ENCODE measurements around the gene MCM7.

Gene MCM7

GRCh38 chr7:100122568-100122967 is 21.4 kb upstream of the MCM7 start:
- DNase-seq (ENCODE audit: low read depth, low spot score) = no peak

- DNase-seq (ENCODE audit: low read depth, low spot score) = no peak
Observed at GRCh38 chr7:100122067-100122466, 20.9 kb upstream of the MCM7 start.

DNA sequence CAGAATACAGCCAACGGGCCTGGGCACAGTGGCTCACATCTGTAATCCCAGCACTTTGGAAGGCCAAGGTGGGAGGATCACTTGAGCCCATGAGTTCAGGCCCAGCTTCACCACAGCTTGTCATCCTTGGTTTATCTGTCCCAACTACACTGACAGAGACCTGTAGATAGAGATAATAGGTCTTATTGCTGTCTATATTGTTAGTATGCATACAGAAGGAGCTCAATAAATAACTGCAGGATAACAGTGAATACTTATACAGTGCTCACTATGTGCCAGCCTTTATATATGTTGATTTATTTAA is 19.5 kb upstream of the MCM7 start:
- DNase-seq (ENCODE audit: low read depth, low spot score) = no peak

GRCh38 chr7:100119970-100120732 is 19.0 kb upstream of the MCM7 start:
- peak; percentile 43 for DNase-seq (ENCODE audit: low read depth, low spot score)

GRCh38 chr7:100119072-100119969 is 18.1 kb upstream of the MCM7 start, which contains the start of the genes CNPY4 and TAF6:
TSS of gene CNPY4 (plus strand) at chr7:100119634. CDS start at chr7:100119745, 111 bp downstream.
TSS of gene TAF6 (minus strand) at chr7:100119358. CDS start at chr7:100114209, 5,149 bp downstream.
- peak; percentile 83 for DNase-seq (ENCODE audit: low read depth, low spot score)

GRCh38 chr7:100118388-100119071 is 17.3 kb upstream of the MCM7 start:
- DNase-seq (ENCODE audit: low read depth, low spot score) = no peak

GRCh38 chr7:100115026-100115425 is 13.8 kb upstream of the MCM7 start:
- no peak for DNase-seq (ENCODE audit: low read depth, low spot score)

DNA sequence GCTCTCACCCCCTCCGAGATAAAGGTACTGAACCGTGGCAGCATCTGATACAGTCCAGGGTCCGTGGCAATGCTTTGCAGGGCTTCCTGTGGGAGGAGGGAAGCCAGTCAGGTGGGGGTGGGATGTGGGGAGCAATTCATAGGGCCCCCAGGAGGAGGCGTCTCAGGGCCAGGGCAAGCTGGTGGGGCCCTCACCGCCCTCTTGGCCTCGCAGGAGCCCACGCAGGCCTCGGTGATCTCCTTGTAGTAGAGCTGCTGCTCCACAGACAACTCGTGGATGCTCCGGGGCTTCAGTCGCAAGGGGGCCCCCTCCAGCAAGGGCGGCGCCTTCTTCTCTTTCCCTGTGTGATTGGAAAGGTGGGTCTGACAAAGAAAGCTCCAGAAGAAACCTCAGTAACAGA is 10.7 kb upstream of the MCM7 start:
- no peak for DNase-seq (ENCODE audit: low read depth, low spot score)

DNA sequence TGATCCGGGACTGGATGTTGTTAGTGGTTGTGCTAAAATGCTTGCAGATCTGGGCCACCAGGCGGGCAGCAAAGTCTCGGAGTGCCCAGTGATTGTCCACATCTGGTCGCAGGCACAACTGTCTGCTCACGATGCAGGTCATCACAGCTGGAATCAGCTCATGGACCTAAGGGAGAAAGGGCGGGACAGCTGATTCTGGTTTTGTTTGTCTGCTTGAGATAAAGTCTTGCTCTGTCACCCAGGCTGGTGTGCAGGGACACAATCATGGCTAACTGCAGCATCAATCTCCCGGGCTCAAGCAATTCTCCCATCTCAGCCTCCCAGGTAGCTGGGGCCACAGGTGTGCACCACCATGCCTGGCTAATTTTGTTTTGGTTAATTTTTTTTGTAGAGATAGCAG is 10.0 kb upstream of the MCM7 start:
- DNase-seq (ENCODE audit: low read depth, low spot score) = no peak

DNA sequence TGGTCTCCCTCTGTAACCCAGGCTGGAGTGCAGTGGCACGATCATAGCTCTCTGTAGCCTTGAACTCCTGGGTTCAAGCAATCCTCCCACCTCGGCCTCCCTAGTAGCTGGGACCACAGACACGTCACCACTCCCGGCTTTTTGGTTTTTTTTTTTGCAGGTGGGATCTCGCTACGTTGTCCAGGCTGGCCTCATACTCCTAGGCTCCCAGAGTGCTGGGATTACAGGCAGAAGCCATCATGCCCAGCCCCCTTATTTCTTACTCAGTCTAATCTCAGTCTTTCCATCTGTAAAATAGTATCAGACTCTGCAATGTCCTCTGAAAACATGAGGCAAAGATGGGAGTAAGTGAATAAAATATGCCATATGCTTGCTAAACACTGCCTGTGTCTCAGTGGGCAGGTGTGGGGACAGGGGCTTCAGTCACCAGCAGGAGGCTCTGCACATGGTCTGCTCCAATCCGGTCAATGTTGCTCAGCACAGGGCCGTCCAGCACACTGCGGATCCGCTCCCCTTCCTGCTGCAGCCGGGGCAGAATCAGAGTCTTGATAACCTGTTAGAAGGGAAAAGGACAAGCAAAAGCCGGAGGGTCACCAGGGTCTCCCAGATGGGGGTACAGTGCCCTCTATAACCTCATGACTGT is 8.4 kb upstream of the MCM7 start:
- DNase-seq (ENCODE audit: low read depth, low spot score) = no peak

- DNase-seq (ENCODE audit: low read depth, low spot score) = no peak
Observed at GRCh38 chr7:100107890-100108289, 6.7 kb upstream of the MCM7 start.

- DNase-seq (ENCODE audit: low read depth, low spot score) = no peak
Observed at GRCh38 chr7:100107125-100107737, 6.0 kb upstream of the MCM7 start.

DNA sequence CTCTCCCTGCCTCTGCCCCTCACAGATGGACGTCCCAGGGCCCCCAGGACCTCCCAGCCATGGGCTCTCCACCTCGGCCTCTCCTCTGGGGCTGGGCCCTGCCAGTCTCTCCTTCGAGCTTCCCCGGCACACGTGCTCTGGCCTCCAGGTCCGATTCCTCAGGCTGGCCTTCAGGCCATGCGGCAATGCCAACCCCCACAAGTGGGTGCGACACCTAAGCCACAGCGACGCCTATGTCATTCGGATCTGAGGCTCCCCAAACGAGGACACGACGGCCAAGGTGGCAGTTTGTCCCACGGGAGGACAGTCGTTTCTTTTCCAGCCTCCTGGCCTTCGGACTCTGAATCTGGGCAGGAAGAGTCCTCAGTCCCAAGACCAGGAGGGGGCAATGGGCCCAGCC is 5.4 kb upstream of the MCM7 start:
- no peak for DNase-seq (ENCODE audit: low read depth, low spot score)

DNA sequence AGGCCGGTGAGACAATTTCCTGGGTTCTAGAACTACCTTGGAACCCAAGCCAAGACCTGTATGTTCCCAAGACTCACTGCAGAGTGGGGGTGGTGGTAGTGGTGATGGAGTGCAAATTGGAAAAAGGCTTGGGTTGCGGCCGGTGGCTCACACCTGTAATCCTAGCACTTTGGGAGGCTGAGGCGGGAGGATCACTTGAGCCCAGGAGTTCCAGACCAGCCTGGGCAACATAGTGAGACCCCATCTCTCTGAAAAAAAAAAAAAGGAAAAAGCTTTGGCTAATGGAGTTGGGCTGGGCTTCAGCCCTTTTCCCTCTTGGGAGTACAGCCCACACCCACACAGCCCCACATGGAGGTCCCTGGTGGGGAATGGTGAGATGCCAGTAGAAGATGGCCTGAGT is 4.3 kb upstream of the MCM7 start:
- DNase-seq (ENCODE audit: low read depth, low spot score) = no peak

GRCh38 chr7:100102950-100103840 is 2.0 kb upstream of the MCM7 start:
- no peak for DNase-seq (ENCODE audit: low read depth, low spot score)

- DNase-seq (ENCODE audit: low read depth, low spot score) = peak; percentile 66
Observed at GRCh38 chr7:100100420-100101015, 679 bp downstream of the MCM7 start.

DNA sequence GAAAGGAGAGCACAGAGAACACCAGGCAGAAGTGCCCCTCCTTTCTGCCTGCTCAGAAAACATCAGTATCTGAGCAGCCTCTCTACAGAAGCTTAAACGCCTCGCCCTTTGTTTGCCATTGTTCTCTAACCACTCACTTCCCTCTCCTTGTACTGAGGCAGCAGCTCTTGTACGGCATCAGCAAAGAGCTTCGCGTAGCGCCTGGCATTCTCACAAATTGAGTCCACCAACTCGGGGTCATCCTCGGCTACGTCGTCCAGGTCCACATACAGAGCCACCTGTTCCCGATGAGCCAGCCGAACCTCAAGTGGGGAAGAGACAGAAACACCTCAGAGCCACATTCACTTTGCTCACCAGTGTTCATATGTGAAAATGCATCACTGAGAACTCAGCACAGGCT is 1.7 kb downstream of the MCM7 start:
- DNase-seq (ENCODE audit: low read depth, low spot score) = no peak

DNA sequence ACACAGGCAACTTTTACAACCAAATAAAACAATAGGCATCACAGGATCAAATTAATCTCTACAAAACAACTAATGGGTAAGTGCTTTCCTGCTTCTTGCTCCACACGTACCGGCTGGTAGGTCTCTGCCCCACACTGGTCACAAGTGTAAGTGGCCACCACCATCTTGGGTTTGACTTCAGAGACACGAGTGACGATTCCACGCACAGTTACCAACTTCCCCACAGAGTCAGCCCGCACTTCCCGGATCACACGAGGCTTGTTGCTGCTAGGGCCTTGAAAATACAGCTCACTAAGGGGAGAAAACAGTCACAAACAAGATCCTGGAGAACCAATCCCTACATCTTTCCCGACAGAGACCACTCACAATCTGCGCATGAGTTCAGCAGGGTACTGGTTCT is 2.3 kb downstream of the MCM7 start:
- no peak for DNase-seq (ENCODE audit: low read depth, low spot score)

DNA sequence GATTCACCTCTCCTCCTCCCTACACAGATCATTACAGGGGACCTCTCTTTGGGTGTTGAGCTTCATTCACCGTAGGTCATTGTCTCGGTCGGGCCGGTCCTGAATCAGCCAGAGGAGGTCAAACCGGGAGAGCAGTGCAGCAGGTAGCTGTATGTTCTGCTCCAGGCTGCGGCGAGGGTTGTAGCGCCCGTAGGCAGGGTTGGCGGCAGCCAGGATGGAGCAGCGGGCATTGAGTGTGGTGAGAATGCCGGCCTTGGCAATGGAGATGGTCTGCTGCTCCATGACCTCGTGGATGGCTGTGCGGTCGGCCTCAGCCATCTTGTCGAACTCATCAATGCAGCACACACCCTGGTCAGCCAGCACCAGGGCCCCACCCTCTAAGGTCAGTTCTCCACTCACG is 5.5 kb downstream of the MCM7 start:
- DNase-seq (ENCODE audit: low read depth, low spot score) = no peak

GRCh38 chr7:100095289-100095688 is 5.9 kb downstream of the MCM7 start:
- DNase-seq (ENCODE audit: low read depth, low spot score) = no peak

Data from activated naive CD8-positive, alpha-beta T cell treated with anti-CD3 and anti-CD28 coated beads, Interleukin-2, amount 50 U/mL, for 16 hours (primary cell).